RWPE1 (cell line): ENCODE data around the gene PLEKHH3.
A peak's percentile ranks its signal among the peaks of the same experiment; 100 is the strongest.

Experiments
- CTCF ChIA-PET: fragments of 350-600 bp; sonication (Branson Sonifier 250); formaldehyde crosslinking; extraction: SDS; loops from one replicate; lab custom pipeline; 2021; lab: Yijun Ruan, JAX
- POLR2A ChIA-PET: fragments of 400-600 bp; formaldehyde crosslinking; extraction: SDS; loops from one replicate; lab custom pipeline; 2020; ENCODE audit warnings: antibody characterized with exemption; ENCODE audit not compliant: low non-redundant PET; lab: Yijun Ruan, JAX
- DNase-seq: peaks from one replicate; pipeline ENCODE4 v3.0.0; 2012; ENCODE audit warnings: low spot score
- H3K27ac ChIP-seq: fragments of 450-650 bp; 2 replicates; pipeline ENCODE4 v1.5.1; 2017
- TF ChIP-seq, protein P1 (sequence below): fragments of 450-650 bp; conservative IDR thresholded peaks from 2 replicates; pipeline ENCODE4 v1.5.1; 2017; ENCODE audit warnings: low read depth, mild to moderate bottlenecking

PLEKHH3 gene

DNA sequence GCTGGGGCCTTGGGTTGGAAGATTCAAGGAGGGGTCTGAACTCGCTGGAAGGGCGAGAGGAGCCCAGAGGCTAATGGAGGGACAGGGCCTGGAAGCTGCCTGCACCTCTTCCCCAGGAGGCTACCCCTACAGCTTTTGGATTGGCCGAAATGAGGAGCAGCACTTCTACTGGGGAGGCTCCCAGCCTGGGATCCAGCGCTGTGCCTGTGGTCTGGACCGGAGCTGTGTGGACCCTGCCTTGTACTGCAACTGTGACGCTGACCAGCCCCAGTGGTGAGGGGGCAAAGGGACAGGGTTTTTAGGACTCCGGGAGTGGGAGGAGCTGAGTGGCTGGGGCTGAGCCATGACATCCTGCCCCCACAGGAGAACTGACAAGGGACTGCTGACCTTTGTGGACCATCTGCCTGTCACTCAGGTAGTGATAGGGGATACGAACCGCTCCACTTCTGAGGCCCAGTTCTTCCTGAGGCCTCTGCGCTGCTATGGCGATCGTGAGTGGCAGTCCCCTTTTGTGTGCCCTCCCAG lies 14.3 kb upstream of the PLEKHH3 start:
- POLR2A ChIA-PET: no interaction called here
- CTCF ChIA-PET: no interaction called here
- DNase-seq: no peak
- H3K27ac ChIP-seq: peak overlapping the region; percentile 12; the same call in 1 of the 2 replicates
- TF ChIP-seq, protein P1, sequence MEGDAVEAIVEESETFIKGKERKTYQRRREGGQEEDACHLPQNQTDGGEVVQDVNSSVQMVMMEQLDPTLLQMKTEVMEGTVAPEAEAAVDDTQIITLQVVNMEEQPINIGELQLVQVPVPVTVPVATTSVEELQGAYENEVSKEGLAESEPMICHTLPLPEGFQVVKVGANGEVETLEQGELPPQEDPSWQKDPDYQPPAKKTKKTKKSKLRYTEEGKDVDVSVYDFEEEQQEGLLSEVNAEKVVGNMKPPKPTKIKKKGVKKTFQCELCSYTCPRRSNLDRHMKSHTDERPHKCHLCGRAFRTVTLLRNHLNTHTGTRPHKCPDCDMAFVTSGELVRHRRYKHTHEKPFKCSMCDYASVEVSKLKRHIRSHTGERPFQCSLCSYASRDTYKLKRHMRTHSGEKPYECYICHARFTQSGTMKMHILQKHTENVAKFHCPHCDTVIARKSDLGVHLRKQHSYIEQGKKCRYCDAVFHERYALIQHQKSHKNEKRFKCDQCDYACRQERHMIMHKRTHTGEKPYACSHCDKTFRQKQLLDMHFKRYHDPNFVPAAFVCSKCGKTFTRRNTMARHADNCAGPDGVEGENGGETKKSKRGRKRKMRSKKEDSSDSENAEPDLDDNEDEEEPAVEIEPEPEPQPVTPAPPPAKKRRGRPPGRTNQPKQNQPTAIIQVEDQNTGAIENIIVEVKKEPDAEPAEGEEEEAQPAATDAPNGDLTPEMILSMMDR: no peak

DNA sequence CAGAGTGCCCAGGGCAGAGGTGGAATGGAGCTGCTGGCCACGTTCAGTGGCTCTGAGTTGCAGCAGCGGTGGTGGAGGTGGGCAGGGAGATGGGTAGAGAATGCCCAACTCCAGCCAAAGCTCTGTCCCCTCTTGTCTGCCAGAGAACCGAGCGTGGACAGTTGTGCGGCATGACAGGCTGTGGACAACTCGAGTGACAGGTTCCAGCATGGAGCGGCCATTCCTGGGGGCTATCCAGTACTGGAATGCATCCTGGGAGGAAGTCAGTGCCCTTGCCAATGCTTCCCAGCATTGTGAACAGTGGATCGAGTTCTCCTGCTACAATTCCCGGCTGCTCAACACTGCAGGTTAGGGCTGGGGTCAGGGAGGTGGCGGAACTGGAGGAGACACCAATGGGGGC lies 13.8 kb upstream of the PLEKHH3 start:
- CTCF ChIA-PET: no interaction called here

DNA sequence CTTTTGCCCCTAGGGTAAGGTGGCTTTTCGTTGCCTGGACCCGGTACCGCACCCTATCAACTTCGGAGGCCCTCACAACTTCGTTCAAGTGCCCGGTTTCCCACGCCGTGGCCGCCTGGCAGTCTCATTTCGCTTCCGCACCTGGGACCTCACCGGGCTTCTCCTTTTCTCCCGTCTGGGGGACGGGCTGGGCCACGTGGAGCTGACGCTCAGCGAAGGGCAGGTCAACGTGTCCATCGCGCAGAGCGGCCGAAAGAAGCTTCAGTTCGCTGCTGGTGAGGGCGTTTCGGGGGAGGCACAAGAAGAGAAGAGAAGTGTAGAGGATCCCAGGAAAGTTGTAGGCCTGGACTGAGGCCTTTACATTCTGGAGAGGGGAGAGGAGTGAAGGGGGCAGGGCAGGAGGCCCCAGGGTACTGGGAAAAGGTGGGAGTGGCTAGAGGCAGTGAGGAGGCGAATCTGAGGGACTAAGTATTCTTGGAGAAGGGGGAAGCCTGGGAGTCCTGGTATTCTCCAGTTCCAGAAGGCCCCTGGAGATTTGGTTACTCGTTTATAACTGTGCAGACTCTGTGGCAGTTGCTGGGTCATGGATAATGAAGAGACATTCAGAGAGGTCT lies 11.0 kb upstream of the PLEKHH3 start:
- TF ChIP-seq, protein P1: no peak
- DNase-seq: no peak
- ChIA-PET POLR2A (no interaction called here), CTCF (no interaction called here)
- H3K27ac ChIP-seq: no peak overlapping the region

More for the DNA sequence above, 13.8 kb upstream of the PLEKHH3 start:
- POLR2A ChIA-PET: no interaction called here
- TF ChIP-seq, protein P1: no peak
- peak overlapping the region; percentile 12; the same call in 1 of the 2 replicates for H3K27ac ChIP-seq
- no peak for DNase-seq

DNA sequence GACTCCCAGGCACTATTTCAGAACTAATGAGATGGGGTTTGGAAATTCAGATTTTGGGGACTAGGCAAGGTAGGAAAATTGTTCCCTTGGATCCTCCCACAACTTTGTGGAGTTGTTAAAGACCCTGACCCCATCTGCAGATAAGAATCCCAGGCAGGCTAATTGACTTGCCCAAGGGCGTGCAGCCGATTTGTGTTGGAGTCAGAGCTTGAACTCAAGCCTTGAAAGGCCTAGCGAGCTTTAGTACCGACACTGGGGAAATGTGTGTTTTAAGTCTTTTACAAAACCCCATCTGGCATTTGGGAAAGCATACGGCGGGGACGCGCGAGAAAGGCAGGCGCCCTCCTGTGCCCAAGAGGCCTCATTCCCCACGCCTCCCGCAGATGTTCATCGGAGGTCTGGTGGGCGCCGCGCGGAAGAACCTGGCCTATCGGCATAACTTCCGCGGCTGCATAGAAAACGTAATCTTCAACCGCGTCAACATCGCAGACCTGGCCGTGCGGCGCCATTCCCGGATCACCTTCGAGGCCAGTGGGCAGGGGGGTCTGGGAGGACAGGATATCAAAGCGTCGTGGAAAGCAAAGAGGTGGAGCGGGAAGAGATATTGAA lies 9.8 kb upstream of the PLEKHH3 start:
- ChIA-PET POLR2A (no interaction called here), CTCF (no interaction called here)
- DNase-seq: no peak
- TF ChIP-seq, protein P1: no peak
- H3K27ac ChIP-seq: no peak overlapping the region

DNA sequence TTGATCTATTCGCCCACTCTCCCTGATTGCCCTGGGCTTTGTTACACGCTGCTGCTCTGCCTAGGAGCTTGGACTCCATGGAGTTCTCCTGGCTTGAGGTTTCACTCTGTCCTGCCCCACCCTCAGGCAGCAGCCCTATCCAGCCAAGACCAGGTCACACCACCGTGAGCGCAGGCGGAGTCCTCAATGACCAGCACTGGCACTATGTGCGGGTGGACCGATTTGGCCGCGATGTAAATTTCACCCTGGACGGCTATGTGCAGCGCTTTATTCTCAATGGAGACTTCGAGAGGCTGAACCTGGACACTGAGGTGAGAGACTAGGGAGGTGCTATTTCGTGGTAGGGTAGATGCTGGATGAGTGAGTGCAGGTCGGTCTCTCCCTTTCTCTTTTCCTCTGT lies 9.0 kb upstream of the PLEKHH3 start:
- POLR2A ChIA-PET: no interaction called here
- peak overlapping the region; percentile 83 for H3K27ac ChIP-seq
- TF ChIP-seq, protein P1: no peak
- CTCF ChIA-PET: no interaction called here
- no peak for DNase-seq

DNA sequence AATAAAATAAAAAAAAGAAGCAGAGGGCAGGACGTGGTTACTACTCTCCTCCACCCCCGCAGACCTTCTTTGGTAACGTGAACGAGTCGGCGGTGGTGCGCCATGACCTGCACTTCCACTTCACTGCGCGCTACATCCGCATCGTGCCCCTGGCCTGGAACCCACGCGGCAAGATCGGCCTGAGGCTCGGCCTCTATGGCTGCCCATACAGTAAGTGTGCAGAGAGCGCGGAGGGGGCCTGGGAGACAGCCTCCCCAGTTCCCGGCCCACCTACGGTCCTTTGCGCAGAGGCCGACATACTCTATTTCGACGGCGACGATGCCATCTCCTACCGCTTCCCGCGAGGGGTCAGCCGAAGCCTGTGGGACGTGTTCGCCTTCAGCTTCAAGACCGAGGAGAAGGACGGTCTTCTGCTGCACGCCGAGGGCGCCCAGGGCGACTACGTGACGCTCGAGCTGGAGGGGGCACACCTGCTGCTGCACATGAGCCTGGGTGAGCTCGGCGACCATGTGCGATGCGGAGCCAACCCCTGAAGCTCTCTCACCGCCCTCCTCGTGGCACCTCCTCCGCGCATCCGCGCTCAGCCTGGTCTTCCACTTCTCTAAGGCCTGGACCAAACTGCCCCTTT lies 8.2 kb upstream of the PLEKHH3 start:
- ChIA-PET POLR2A (no interaction called here), CTCF (no interaction called here)
- DNase-seq: no peak
- TF ChIP-seq, protein P1: no peak
- H3K27ac ChIP-seq: peak overlapping the region; percentile 83
